Prostate gland (tissue), 2 donors: ENCODE measurements around the gene GANC.

Experiments used
- POLR2A ChIP-seq: fragments of 450-650 bp; IDR thresholded peaks from one replicate; pipeline ENCODE4 v1.6.1; 2016; ENCODE audit warnings: antibody characterized with exemption, mild to moderate bottlenecking
- TF ChIP-seq, protein P1 (sequence below), 4 experiments: fragments of 200-600 bp in 2 of 4; fragments of 450-650 bp in 2 of 4; sonication (generic) in 2 of 4; IDR thresholded peaks; 1 replicate in 3 of 4; 2 replicates in 1 of 4; pipeline ENCODE4 v1.5.1; 2016 to 2019; ENCODE audit warnings: antibody characterized with exemption in 4 of 4, mild to moderate bottlenecking in 2 of 4, moderate library complexity in 2 of 4

DNA sequence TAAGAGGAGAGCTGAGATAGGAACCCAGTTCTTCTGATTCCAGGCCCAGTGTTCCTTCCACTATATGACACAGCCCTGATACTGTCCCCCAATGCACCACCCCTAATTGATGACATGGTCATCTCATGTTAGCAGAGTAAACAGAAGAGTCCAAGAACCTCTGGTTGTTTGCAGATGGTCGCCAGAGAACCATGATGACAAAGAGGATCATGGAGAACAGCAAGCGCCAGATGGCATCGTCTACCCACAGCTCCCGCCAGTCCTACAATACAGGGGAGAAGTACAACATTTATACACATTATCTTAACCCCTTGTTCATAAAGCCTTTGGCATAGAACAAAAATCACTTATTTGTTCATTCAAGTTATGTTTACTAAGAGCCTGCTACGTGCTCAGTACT lies 46.4 kb upstream of the GANC start:
- TF ChIP-seq, protein P1, sequence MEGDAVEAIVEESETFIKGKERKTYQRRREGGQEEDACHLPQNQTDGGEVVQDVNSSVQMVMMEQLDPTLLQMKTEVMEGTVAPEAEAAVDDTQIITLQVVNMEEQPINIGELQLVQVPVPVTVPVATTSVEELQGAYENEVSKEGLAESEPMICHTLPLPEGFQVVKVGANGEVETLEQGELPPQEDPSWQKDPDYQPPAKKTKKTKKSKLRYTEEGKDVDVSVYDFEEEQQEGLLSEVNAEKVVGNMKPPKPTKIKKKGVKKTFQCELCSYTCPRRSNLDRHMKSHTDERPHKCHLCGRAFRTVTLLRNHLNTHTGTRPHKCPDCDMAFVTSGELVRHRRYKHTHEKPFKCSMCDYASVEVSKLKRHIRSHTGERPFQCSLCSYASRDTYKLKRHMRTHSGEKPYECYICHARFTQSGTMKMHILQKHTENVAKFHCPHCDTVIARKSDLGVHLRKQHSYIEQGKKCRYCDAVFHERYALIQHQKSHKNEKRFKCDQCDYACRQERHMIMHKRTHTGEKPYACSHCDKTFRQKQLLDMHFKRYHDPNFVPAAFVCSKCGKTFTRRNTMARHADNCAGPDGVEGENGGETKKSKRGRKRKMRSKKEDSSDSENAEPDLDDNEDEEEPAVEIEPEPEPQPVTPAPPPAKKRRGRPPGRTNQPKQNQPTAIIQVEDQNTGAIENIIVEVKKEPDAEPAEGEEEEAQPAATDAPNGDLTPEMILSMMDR (IDR thresholded peaks at IDR 0.05), result no peak
- TF ChIP-seq POLR2A, result no peak
